ENCODE data around the gene TGFBR3.

TGFBR3 gene

DNA sequence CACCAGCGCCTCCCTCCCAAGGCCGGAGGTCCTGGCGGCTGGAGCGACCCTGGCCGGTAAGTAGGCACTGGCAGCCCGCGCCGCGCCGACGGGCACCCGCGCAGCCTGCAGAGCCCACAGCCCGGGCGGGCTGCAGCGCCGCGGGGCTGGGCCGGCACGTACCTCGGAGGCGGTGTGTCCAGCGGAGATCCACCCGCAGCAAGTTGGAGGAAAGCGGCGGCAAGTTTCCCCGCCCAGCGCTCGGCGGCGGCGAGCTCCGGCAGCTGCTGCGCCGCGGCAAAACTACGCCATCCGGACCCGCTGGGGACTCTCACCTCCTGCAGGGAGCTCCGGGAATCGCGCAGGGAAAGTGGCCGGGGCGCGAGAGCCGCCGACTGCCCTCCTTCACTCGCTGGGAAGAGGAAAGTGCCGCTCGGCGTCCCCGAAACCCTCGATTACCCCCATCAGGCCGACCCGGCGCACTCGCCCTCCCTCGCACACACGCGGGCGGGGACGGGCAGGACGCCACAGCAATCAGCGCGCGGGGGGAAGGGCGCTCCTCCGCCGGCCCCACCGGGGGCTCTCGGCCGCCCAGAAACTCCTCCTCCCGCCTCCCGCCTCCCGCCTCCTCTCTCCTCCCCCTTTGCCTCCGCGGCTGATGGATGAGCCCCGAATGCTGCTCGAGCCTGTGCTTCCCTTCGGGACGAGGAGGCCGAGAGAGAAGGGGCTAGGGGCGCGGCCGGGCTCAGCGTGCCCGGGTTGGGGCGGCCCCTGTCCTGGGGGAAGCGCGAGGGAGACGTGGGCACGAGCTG lies at the start of gene TGFBR3:
Gene TGFBR3 (minus strand): TSS at position 436 of the 791 bp plus-strand sequence. CDS start 24,620 bp downstream, outside the sequence.
- peak; percentile 71 to 74 for DNase-seq (ENCODE audit: low read depth in 2 of 2)

DNA sequence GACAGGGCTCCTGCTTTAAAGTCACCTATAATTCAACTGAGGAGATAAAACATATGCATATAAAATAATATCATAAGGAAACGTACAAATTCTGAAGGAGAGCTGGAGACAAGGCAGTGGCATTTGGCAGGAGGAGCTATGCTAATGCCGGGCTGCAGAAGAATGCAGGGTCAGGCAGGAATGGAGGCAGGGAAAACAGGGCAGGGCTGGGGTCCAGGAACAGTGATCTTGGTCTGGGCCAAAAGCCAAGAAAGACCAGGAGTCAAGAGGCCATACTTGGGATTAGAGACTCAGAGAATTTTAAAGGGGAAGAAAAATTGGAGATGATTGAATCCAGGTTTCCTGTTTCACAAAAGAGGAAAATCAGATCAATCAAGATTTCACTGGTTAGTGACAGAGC lies 43.3 kb upstream of the TGFBR3 start:
- DNase-seq (ENCODE audit: low read depth in 2 of 2), result no peak

DNA sequence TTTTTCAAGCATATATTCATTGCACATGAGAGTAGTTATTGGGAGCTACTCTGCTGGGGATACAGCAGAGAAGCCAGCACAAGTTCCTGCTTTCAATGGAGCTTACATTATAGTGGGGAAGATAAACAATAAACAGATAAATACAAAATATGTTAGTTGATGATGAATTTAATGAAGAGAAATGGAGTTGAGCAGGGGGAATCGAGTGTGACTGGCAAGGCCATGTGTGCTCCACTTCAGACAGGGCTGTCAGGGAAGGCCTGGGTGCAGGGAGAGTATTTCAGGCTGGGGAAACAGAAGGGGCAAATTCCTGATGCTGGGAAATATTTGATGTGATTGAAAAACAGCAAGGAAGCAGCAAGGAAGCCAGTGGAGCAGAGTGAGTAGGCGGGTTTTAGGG lies 42.1 kb upstream of the TGFBR3 start:
- no peak for DNase-seq (ENCODE audit: low read depth in 2 of 2)

DNA sequence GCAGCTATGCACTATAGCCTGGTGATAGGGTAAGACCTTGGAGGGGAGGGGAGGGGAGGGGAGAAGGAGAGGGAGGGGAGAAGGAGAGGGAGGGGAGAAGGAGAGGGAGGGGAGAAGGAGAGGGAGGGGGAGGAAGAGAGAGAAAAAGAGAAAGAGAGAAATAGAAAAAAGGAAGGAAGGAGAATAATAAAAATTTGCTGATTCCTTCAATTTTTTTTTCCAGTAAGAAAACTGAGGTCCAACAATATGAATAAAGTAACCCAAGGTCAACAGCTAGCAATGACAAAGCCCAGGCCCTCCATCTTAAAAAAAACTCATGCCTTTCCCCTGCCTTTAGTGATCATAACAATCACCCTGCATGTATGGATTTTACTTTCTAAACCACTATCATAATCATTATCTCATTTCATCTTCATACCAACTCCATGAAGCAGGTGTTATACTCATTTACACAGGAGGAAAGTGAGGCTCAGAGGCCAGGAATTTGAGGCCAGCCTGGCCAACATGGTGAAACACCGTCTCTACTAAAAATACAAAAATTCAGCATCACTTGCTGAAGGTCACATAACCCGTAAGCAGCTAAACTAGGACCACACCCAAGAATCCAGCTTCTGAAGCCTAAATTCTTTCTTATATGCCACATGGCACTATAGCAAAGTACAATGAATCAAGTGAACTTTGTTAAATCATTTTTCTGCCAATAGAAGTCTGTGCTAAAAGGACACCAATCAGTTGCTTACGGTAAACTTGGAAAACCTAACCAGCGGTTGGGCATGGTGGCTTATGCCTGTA lies 39.9 kb upstream of the TGFBR3 start:
- no peak for DNase-seq (ENCODE audit: low read depth in 2 of 2)

DNA sequence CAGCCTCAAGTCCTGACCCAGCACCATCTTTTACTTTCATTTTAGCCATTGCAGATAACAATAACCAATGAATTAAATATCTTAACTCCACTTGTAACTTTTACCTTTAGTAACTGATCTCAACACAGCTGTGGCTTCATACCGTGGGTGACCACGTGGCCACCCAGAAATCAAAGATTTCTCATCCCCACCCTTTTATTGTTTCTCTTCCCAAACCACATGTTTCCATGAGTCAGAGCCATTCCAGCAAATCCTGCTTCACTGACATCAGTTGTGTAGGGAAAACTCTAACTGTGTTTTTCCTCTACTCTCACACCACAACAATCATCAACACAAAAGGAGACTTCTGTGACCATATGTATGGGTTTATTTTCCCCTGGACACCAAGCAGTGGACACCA lies 38.2 kb upstream of the TGFBR3 start:
- no peak for DNase-seq (ENCODE audit: low read depth in 2 of 2)

DNA sequence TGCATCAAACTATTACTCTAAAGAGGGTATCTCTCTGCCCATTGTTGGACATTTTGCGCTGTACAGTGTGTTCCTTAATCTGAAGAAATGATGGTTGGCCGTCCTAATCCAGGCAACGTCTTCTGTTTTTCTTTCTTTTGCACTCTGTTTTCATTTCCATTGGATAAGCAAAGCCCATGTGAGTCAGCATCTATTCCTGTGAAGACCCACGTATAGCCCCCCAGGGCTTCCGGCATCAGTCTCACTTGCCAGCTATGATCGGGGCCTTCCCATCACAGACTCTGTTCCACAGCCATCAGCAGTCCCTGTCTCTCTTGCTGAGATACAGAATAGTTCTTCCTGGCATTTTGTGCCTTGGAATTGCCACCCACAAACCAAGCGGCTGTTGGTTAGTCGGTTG lies 34.0 kb upstream of the TGFBR3 start:
- DNase-seq (ENCODE audit: low read depth in 2 of 2), result no peak

DNA sequence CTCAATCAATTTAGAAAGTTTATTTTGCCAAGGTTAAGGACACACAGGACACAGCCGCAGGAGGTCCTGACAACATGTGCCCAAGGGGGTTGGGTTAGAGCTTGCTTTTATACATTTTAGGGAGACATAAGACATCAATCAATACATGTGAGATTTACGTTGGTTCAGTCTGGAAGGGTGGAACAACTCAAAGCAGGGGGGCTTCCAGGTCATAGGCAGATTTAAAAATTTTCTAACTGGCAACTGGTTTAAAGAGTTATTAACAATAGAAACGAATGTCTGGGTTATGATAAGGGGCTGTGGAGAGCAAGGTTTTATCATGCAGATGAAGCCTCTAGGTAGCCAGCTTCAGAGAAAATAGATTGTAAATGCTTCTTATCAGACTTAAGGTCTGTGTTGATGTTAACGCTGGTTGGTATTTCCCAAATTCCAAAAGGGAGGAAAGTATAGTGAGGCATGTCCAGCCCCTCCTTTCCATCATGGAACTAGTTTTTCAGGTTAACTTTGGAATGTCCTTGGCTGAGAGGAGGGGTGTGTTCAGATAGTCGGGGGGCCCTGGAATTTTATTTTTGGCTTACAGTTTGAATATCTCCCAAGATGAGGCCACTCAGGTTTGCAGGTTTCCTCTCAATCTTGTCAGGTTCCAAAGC lies 31.0 kb upstream of the TGFBR3 start:
- no peak for DNase-seq (ENCODE audit: low read depth in 2 of 2)

DNA sequence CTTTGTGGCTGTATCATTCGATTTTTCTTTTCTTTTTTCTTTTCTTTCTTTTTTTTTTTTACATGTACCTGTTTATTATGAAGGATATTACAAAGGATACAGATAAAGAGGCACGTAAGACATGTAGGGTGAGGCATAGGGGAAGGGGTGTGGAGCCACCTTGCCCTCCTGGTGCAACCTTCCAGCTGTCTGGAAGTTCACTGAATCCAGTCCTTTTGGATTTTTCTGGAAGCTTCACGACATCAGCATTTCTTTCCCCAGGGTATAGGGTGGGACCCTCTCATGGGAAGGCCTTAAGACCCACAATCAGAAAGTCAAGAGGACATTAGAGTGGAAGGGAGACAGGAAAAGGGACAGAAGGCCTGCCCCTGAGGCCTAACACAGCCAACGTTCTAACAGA lies 30.1 kb upstream of the TGFBR3 start:
- no peak for DNase-seq (ENCODE audit: low read depth in 2 of 2)

DNA sequence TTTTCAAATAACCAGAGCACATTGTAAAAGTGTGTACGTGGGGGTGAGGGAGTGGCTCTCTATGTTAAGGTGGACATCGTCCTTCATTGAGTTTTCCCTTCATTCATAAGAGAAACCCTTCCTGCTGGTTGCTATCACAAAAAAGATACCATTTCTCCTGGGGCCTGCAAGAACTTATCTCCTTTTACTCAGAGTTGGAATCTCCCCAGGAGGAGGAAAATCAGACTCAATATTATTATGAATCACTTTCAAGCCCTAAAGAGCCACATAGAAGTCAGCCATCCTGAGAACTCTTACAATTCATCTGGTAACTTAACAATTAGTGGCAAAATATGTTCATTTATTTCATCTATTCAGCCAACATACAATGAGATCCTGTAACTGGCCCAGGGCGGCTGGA lies 27.1 kb upstream of the TGFBR3 start:
- DNase-seq (ENCODE audit: low read depth in 2 of 2), result no peak

DNA sequence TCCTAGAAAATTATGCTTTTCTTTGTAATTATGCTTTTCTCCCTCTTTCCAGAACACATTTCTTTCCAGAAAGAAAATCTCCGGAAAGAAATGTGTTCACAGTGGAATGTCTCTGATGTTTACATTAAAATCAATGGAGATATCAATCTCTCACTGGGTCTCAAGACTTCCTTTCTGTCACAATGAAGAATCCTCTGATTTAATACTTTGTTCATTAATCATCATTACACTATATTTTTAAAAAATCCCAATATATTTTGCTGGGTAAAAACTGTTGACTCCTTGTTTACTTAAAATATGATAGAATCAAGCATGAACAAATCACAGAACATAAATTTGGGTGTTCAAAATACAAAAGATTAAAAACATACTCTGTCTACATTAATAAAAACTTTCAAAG lies 26.3 kb upstream of the TGFBR3 start:
- no peak for DNase-seq (ENCODE audit: low read depth in 2 of 2)

DNA sequence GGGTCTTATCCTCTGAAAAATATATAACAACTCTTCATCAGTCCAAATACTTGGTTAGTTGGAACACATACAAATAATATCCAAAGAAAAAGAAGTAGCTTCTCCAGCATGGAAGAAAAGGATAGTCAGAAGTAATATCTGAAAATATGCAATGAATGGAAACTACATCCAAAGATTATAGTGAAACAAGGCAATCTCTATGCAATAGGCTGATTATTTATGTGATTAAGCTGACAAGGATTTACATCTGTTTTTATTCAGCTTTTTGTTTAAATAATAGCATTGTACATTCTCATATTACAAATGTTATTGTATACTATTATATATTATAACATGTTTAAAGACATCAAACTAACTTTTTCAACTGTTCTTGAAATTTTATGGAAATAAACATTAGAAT lies 15.3 kb upstream of the TGFBR3 start:
- DNase-seq (ENCODE audit: low read depth in 2 of 2), result no peak

DNA sequence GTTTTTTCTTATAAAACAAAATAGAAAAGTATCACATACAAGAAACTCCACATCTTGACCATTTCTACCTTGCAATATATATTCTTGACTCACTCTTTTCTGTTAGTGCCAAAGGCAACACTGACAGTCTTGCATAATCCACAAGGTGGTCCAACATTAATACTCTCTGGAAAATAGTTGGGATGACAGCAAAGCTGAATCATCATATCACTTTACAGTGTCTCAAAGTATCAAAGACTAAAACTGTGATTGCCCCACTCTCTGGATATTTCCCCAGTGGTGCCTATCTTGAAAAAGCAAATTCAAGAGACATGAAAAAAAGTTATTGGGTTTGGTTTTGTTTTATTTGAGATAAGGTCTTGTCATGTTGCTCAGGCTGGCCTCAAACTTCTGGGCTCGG lies 14.6 kb upstream of the TGFBR3 start:
- DNase-seq (ENCODE audit: low read depth in 2 of 2), result no peak

DNA sequence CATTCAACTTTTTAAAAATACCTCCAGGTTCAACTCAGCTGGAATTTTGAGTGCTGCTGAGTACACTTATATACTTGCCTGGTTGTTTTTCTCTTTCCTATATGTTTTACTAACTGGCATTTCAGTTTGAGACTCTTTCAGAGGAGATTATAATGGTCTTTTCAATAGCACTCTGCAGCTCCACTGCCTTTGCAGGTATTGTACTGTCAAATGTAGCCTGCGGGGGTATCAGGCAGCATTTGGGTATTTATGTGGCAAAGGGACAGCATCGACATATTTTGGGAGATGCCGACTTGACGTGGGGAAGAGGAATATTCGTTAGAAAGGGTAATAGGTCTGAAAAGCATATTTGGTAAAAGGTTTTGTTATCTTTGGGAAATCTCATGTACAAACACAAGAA lies 11.1 kb upstream of the TGFBR3 start:
- DNase-seq (ENCODE audit: low read depth in 2 of 2), result no peak

DNA sequence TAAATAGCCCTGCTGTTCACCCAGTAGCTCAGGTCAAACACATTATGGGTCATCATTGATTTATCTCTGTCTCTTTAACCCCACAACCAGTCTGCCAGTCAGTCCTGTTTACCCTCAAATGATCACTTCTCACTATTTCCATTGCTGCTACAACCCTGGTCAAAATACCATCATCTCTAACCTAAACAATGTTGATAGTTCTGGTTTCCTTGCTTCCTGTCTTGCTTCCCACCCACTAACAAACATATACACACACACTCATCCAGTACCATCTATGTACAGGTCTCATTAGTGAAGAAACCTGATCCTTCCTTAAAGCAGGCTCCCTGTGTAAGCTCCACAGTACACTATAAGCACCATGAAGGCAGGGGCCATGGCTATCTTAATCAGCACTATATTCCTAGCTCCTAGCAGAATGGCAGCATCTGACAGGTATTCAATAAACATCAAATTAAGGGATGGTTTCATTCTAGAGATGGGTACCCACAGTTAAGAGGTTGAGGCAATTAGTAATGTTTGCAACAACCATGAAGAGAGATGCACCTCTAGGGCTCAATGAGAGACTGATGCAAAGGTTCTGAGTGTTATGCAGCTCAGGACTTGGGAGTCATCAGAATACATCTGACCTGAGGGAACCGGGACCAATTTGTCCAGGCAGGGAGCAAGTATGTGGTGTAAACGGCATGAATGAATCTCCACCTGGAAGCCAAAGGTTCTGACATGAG lies 10.0 kb upstream of the TGFBR3 start:
- no peak for DNase-seq (ENCODE audit: low read depth in 2 of 2)

DNA sequence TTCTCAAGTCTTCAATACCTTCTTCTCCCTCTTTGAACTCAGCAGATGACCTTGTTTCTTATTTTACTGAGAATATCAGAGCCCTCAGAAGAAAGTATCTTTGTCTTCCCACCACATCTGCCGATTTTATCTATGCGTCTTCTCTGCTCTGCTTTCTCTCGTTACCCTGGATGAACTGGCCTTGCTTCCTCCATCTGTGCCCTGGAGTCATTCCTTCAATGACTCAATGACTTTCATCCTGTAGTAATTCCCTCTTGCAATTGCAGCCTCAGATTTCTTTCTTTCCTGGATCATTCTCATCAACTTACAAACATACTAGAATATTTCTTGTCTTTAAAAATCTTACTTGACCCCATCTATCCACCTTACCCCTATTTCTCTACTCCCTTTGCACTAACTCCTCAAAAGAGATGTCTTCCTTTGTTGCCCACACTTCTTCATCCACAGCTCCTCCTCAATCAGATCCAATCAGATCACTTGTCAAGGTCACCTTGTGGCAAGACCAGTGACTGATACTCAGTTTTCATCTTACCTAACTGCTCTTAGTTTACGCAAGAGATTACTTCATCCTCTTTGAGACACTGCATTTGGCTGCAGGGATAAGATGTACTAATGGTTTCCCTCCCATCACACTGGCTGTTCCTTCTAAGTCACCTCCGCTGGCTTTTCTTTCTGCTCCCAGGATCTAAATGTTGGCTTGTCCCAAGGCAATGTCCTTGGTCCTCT lies 8.2 kb upstream of the TGFBR3 start:
- no peak for DNase-seq (ENCODE audit: low read depth in 2 of 2)

DNA sequence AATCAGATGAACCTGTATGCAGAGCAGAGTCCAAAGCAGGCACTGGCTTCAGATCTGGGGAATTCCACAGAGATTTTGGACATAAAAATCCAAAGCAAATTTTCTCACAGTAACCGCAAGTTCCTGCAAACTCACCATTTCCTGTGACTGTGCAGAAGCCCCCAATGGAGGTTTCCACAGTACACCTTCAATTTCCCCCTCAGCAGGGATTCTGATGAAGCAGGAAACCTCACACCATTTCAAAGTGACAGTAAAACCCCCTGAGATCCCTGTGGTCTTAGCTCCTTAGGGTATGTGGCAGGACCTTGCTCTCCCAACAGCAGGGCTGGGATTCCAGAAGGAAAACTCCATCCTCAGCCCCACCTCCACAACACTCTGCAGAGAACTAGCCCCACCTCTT lies 6.0 kb upstream of the TGFBR3 start:
- DNase-seq (ENCODE audit: low read depth in 2 of 2), result no peak

DNA sequence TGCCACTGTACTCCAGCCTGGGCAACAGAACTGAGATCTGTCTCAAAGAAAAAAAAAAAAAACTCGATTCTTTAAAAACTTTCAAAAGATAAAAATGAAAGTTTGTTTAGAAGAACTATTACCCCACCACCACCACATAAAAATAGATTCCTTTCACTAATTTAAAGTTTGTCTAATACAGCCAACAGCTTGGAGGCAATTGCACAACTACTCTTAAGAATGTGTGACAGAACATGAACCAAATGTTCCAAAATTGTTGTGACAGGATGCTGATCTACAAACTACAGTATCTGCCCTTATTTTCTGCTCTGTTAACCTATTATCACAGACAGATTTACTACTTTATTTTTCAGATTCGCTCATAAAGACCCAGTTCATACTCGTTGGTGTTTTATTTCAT lies 5.5 kb upstream of the TGFBR3 start:
- DNase-seq (ENCODE audit: low read depth in 2 of 2), result no peak

DNA sequence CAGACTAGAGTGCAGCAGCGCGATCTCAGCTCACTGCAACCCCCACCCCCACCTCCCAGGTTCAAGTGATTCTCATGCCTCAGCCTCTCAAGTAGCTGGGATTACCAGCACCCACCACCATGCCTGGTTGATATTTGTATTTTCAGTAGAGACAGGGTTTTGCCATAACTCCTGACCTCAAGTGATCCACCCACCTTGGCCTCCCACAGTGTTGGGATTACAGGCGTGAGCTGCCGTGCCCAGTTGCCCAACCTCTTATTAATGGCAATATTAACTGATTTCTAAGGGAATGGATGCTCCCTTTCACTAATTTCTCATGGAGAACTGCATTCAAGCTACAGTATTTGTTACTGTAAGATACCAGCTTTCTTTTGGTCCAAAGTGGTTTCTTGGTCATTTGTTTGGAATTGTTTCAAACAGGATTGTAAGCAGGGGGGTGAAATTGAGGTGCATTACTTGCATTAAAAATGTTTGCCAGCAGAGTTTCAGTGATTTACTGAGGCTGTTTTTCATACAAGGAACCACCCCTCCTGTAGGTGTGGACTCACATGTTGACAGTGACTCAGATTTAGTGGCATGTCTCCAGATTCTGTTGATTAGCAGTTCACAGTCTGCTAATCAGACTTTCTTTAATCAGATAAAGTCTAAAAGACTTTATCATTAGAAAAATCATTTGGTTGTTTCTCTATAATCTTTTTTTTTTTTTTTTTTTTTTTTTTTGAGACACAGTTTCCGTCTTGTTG lies 3.9 kb upstream of the TGFBR3 start:
- DNase-seq (ENCODE audit: low read depth in 2 of 2), result no peak

DNA sequence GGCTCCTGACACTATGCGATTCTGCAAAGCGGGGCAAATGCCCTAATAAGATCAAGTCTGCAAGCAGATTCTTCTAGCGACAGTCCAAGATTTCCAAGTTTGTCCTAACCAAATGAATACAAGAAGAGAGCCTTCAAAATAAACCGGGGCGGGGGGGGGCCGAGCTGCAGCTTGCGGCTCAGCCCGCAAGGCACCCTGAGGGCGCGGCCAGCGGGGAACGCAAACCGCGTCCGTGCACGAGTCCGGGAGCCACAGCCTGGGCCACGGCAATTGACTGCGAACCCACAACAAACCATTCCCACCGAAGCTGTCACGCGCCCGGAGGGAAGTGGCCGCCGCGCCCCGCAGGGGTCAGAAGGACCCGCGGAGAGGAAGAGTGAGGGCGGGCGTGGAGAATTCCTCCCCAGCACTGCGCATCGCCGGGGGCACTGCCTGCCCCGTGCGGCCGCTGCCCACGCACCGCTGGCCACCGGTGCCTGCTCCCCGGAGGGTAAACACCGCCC lies 687 bp downstream of the TGFBR3 start:
- DNase-seq (ENCODE audit: low read depth in 2 of 2), result no peak

DNA sequence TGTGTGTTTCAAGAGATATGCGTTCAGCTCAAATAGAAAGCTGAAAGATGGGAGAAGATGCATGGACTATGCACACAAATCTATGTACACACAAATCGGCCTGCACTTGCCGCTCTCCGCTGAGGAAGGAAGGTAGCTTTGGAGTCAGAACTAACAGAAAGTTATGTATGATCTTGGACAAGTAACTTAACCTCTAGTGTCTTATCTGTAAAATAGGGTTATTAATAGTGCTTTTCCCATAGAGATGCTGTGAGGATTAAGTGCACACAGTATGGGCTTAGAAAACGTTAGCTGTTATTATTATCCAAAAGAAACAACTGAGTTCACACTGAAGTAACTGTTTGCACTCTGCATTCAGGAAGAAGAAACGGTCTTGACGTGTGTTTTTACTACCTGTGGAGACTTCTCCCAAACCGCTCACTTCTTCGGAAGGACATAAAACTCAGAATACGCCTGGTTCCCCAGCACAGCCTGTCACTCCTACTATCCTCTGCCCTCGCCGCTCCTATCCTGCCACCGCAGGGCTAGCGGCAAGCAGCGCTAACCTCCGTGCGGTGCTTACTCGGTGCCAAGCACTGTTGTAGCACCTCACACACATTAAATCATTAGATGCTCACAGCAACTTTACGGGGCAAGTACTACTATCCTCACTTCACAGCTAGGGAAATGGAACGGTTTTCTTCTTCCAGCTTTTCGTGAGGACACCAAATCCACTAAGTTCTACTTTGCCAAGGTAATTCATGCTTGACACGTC lies 1.3 kb downstream of the TGFBR3 start:
- no peak for DNase-seq (ENCODE audit: low read depth in 2 of 2)
